ENCODE measurements around the gene GAREM1.
A peak's percentile ranks its signal among the peaks of the same experiment; 100 is the strongest.

DNA sequence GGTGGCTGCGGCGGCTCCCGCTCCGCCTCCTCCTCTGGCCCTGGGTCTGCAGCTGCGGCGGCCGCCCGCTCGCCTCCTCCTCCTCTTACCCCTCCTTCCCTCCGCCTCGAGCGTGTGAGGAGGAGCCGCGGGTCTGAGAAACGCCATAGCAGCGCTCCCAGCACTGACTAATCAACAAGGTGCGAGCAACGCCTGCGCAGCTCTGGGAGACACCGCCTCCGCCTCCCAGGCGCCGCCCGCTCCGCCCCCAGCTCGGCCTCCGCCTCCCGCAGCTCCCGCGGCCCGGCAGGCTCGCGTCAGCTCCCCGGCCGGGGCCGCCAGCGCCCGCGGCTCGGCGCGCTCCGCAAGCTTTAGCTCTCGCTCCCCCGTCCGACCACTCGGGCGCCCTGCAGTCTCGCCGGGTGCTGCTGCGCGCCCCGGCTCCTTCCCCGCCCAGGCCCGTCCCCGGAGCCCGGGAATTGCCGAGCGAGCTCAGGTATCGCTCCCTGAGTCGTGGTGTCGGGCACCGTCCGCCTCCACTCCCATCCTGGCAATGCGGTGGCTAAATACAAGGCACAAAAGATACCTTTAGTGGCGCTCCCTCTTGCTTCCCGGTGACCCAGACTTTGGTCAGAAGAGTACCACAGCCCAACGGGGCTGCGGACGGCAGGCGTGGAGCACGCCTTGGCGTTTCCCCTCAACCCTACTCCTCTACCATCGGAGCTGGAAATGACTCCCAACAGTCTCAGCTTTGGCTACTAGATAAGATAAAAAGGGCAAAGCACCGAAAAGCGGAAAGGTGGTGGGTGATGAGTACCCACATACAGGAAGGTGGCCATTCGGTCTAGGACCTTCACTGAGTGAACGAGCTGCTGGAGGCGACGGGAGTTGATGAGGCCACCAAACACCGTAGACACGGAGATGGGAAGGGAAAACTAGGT lies at the start of gene GAREM1:
- TF ChIP-seq, protein P1, sequence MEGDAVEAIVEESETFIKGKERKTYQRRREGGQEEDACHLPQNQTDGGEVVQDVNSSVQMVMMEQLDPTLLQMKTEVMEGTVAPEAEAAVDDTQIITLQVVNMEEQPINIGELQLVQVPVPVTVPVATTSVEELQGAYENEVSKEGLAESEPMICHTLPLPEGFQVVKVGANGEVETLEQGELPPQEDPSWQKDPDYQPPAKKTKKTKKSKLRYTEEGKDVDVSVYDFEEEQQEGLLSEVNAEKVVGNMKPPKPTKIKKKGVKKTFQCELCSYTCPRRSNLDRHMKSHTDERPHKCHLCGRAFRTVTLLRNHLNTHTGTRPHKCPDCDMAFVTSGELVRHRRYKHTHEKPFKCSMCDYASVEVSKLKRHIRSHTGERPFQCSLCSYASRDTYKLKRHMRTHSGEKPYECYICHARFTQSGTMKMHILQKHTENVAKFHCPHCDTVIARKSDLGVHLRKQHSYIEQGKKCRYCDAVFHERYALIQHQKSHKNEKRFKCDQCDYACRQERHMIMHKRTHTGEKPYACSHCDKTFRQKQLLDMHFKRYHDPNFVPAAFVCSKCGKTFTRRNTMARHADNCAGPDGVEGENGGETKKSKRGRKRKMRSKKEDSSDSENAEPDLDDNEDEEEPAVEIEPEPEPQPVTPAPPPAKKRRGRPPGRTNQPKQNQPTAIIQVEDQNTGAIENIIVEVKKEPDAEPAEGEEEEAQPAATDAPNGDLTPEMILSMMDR (IDR thresholded peaks at IDR 0.05; ENCODE audit: extremely low read depth in 1 of 2, insufficient read depth in 1 of 2, low read depth in 1 of 2, low read length in 2 of 2), result peak; percentile 61 to 69
- peak; percentile 24 for TF ChIP-seq EZH2 (IDR thresholded peaks at IDR 0.05; ENCODE audit: borderline replicate concordance, low read depth, low read length, severe bottlenecking)

All from endothelial cell of umbilical vein (primary cell).